Kidney (tissue), 14 donors: ENCODE results near the gene TNFRSF17. TPM values are rescaled to one million over a fixed set of nuclear protein-coding genes. Genes with fewer than 3 reads are reported as not detected.

Experiments
- DNase-seq, 5 donors: peaks; one replicate each; pipeline ENCODE4 v3.0.0-alpha.2; 2013 to 2020
- FAIRE-seq: peaks from 2 replicates; lab custom pipeline; 2012; peaks lifted over from hg19 to GRCh38; lab: Jason Lieb, UNC
- H3K27ac ChIP-seq, 2 donors: one replicate each; pipeline ENCODE4 v1.7.0; 2013; ENCODE audit warnings: low read depth in 2 of 2, low read length in 2 of 2, inconsistent platforms in 1 of 2
- H3K27me3 ChIP-seq: one replicate; pipeline ENCODE4 v1.7.1; 2013; ENCODE audit warnings: low read length, inconsistent platforms; ENCODE audit not compliant: control insufficient read depth, insufficient read depth
- H3K36me3 ChIP-seq, 3 donors: one replicate each; pipeline versions ENCODE4 v1.7.0 to v1.7.1; 2013; ENCODE audit warnings: low read length in 3 of 3, control low read depth in 1 of 3, inconsistent platforms in 1 of 3; ENCODE audit not compliant: insufficient read depth in 3 of 3, control insufficient read depth in 2 of 3
- H3K4me1 ChIP-seq, 3 donors: one replicate each; pipeline versions ENCODE4 v1.7.0 to v1.7.1; 2013; ENCODE audit warnings: low read length in 3 of 3, inconsistent platforms in 1 of 3, low read depth in 1 of 3; ENCODE audit not compliant: control insufficient read depth in 2 of 3, insufficient read depth in 2 of 3
- H3K4me3 ChIP-seq, 3 donors: one replicate each; pipeline versions ENCODE4 v1.7.0 to v1.8.1; 2013; ENCODE audit warnings: low read length in 3 of 3, control low read depth in 1 of 3, inconsistent platforms in 1 of 3
- H3K9ac ChIP-seq, 3 donors: one replicate each; pipeline versions ENCODE4 v1.7.0 to v1.7.1; 2013; ENCODE audit warnings: low read length in 3 of 3, control low read depth in 1 of 3, inconsistent platforms in 1 of 3
- H3K9me3 ChIP-seq, 3 donors: one replicate each; pipeline versions ENCODE4 v1.7.0 to v1.7.1; 2013; ENCODE audit warnings: low read length in 3 of 3, control low read depth in 1 of 3, inconsistent platforms in 1 of 3; ENCODE audit not compliant: control insufficient read depth in 2 of 3, insufficient read depth in 1 of 3
- CTCF ChIP-seq: IDR thresholded peaks from 3 replicates; pipeline ENCODE4 v1.5.1; 2012; ENCODE audit warnings: mild to moderate bottlenecking, moderate library complexity, borderline replicate concordance; ENCODE audit not compliant: insufficient read depth; ENCODE audit errors: extremely low read depth
- intact Hi-C: fragments of 100-400 bp; cut with DNase I; formaldehyde crosslinking; loops from one replicate; pipeline ENCODE4 v1.11.1; 2022
- polyA plus RNA-seq: library from polyadenylated mRNA; stranded (reverse); fragments of 350-450 nt; fragmentation: Illumina TruSeq; extraction: RNeasy Lipid Tissue Mini Kit (QIAGEN cat#74804); gene quantifications from one replicate; pipeline ENCODE4 v1.2.3, GENCODE V29; 2014; ENCODE audit warnings: low read depth, low replicate concordance; ENCODE audit not compliant: insufficient read depth
- total RNA-seq: library from RNA; stranded (reverse); fragmentation: NEBNext Ultra II Directional; extraction: Animal tissue kit (Norgen Biotek cat#: 25700); gene quantifications from one replicate; pipeline ENCODE4 v1.2.1, GENCODE V29; 2021
- donor health status: control.
- donor health status: control.
- donor health status: control.
- donor health status: control.
- donor health status: control.
- donor health status: DM: yes; HTN: yes; CAD: no.
- donor health status: Normal renal cell carcinoma (clear cell type).

The TNFRSF17 gene
- total and polyA plus RNA-seq, 2 donors from 2014 or later = 3.0 TPM; not detected in 1

- intact Hi-C loops = no loop called here
These were observed 27.8 kb downstream of the TNFRSF17 start for GRCh38 chr16:11992586-11993524.

GRCh38 chr16:11994143-11995119 lies 29.4 kb downstream of the TNFRSF17 start:
- peak in 1 of 5 donors; percentile 22 for DNase-seq
- intact Hi-C loops = no loop called here
- no peak for TF ChIP-seq CTCF
- H3K36me3 ChIP-seq = no peaks in the 10 kb centered on the region
- peak overlapping the region; percentile 51 to 62 for H3K27ac ChIP-seq
- H3K4me1 ChIP-seq = peaks cover 0 to 56% (median 52%) of the 10 kb centered on the region in 3 donors
- no peaks in the 10 kb centered on the region for H3K27me3 ChIP-seq
- H3K9me3 ChIP-seq = no peaks in the 10 kb centered on the region
- FAIRE-seq = no peak
- H3K4me3 ChIP-seq = peak overlapping the region in 2 of 3 donors; percentile 25 to 28
- H3K9ac ChIP-seq = peak overlapping the region in 1 of 3 donors; percentile 37

More at GRCh38 chr16:11992586-11993524, 27.8 kb downstream of the TNFRSF17 start:
- Histone ChIP-seq H3K27ac (peak overlapping the region; percentile 57 to 65), H3K4me1 (peaks cover 0 to 64% (median 52%) of the 10 kb centered on the region in 3 donors), H3K9me3 (no peaks in the 10 kb centered on the region), H3K36me3 (no peaks in the 10 kb centered on the region), H3K27me3 (no peaks in the 10 kb centered on the region), H3K4me3 (peak overlapping the region in 1 of 3 donors; percentile 33), H3K9ac (peak overlapping the region in 1 of 3 donors; percentile 35)
- TF ChIP-seq CTCF = no peak
- FAIRE-seq (no peak), DNase-seq (peak in 4 of 5 donors; percentile 50 to 74 (median 61))

- TF ChIP-seq CTCF = no peak
- Histone ChIP-seq H3K9me3 (no peaks in the 10 kb centered on the region), H3K27me3 (no peaks in the 10 kb centered on the region), H3K36me3 (no peaks in the 10 kb centered on the region), H3K9ac (no peak overlapping the region), H3K4me1 (peaks cover 0 to 46% (median 44%) of the 10 kb centered on the region in 3 donors), H3K4me3 (peak overlapping the region in 1 of 3 donors; percentile 7), H3K27ac (peak overlapping the region in 1 of 2 donors; percentile 67)
- intact Hi-C loops = no loop called here
- DNase-seq (no peak), FAIRE-seq (no peak)
These were observed 31.7 kb downstream of the TNFRSF17 start for GRCh38 chr16:11996433-11997330.
